Gastroesophageal sphincter (tissue), 4 donors: ENCODE data around the gene PDGFB. TPM values are rescaled to one million over a fixed set of nuclear protein-coding genes. Genes with fewer than 3 reads are reported as not detected.
A peak's percentile ranks its signal among the peaks of the same experiment; 100 is the strongest.

ENCODE experiments used
- ATAC-seq: fragments of 150-250 bp; one replicate; pipeline ENCODE4 v1.9.1; 2016; ENCODE audit warnings: mild to moderate bottlenecking, moderate library complexity
- H3K27ac ChIP-seq, 4 donors: fragments of 200-600 bp; sonication (generic) in 3 of 4; 1 replicate in 3 of 4; 2 replicates in 1 of 4; pipeline ENCODE4 v1.5.1; 2016 to 2019
- H3K27me3 ChIP-seq: fragments of 200-600 bp; sonication (generic); one replicate; pipeline ENCODE4 v1.5.1; 2019
- H3K36me3 ChIP-seq, 2 donors: fragments of 200-600 bp; sonication (generic); one replicate each; pipeline ENCODE4 v1.5.1; 2019; ENCODE audit warnings: control low read depth in 1 of 2
- H3K4me1 ChIP-seq, 3 donors: fragments of 200-600 bp; sonication (generic); 1 replicate in 2 of 3; 2 replicates in 1 of 3; pipeline ENCODE4 v1.5.1; 2016 to 2019; ENCODE audit warnings: control low read depth in 2 of 3
- H3K4me3 ChIP-seq, 2 donors: fragments of 200-600 bp; sonication (generic); one replicate each; pipeline ENCODE4 v1.5.1; 2019; ENCODE audit warnings: mild to moderate bottlenecking in 1 of 2, moderate library complexity in 1 of 2
- H3K9me3 ChIP-seq, 3 donors: fragments of 200-600 bp; sonication (generic); one replicate each; pipeline ENCODE4 v1.5.1; 2017 to 2019; ENCODE audit warnings: control low read depth in 2 of 3
- CTCF ChIP-seq, 4 experiments: fragments of 200-600 bp in 2 of 4; fragments of 450-650 bp in 2 of 4; sonication (generic) in 1 of 4; IDR thresholded peaks; one replicate each; pipeline ENCODE4 v1.5.1; 2017 to 2019; ENCODE audit warnings: antibody characterized with exemption in 4 of 4, mild to moderate bottlenecking in 2 of 4, moderate library complexity in 2 of 4
- EP300 ChIP-seq: sonication (generic); formaldehyde crosslinking; IDR thresholded peaks from one replicate; pipeline ENCODE4 v1.6.1; 2017; ENCODE audit warnings: antibody characterized with exemption, mild to moderate bottlenecking
- POLR2A ChIP-seq, 2 donors: fragments of 450-650 bp; IDR thresholded peaks; one replicate each; pipeline ENCODE4 v1.6.1; 2017; ENCODE audit warnings: antibody characterized with exemption in 2 of 2, mild to moderate bottlenecking in 2 of 2, moderate library complexity in 1 of 2
- POLR2AphosphoS5 ChIP-seq: sonication (generic); formaldehyde crosslinking; IDR thresholded peaks from one replicate; pipeline ENCODE4 v1.6.1; 2017; ENCODE audit warnings: antibody characterized with exemption
- WGBS, 2 donors: methylation state at CpG; one replicate each; pipeline ENCODE4 v1.1.5; 2018; ENCODE audit warnings: low coverage in 1 of 2; 5-methylcytosine and 5-hydroxymethylcytosine counted together
- total RNA-seq, 4 donors: library from RNA; depleted of rRNA; stranded (reverse); fragments of >200 nt; gene quantifications; one replicate each; pipeline ENCODE4 v1.1.0, GENCODE V29; 2016

Gene PDGFB
- total RNA-seq, 4 donors from 2014 or later, result 7.1 to 27.9 (median 15.1) TPM

- ATAC-seq, result no peak
- H3K36me3 ChIP-seq, result no peaks in the 10 kb centered on the region
- H3K27me3 ChIP-seq, result peaks cover 5% of the 10 kb centered on the region
- TF ChIP-seq CTCF (IDR thresholded peaks at IDR 0.05) (no peak), EP300 (no peak), POLR2AphosphoS5 (no peak), POLR2A (IDR thresholded peaks at IDR 0.05) (no peak)
- 92 to 100% methylated on average over 1 to 2 of the region's 8 CpGs for whole genome bisulfite sequencing, 2 donors
- H3K4me1 ChIP-seq, result no peaks in the 10 kb centered on the region
- no peaks in the 10 kb centered on the region for H3K9me3 ChIP-seq
- no peak overlapping the region for H3K27ac ChIP-seq
- H3K4me3 ChIP-seq, result no peak overlapping the region
Measured at GRCh38 chr22:39204216-39204615, 40.6 kb downstream of the PDGFB start.

GRCh38 chr22:39197578-39197977 is 47.2 kb downstream of the PDGFB start:
- Histone ChIP-seq H3K9me3 (peaks cover 0 to 4% (median 0%) of the 10 kb centered on the region in 3 donors), H3K27me3 (peaks cover 13% of the 10 kb centered on the region), H3K4me1 (no peaks in the 10 kb centered on the region), H3K27ac (no peak overlapping the region), H3K4me3 (no peak overlapping the region), H3K36me3 (no peaks in the 10 kb centered on the region)
- ATAC-seq, result no peak
- 80 to 89% methylated on average over 1 to 5 of the region's 5 CpGs for WGBS, 2 donors
- TF ChIP-seq POLR2AphosphoS5 (no peak), CTCF (IDR thresholded peaks at IDR 0.05) (no peak), POLR2A (IDR thresholded peaks at IDR 0.05) (no peak), EP300 (no peak)

GRCh38 chr22:39194098-39194497 is 50.7 kb downstream of the PDGFB start:
- TF ChIP-seq POLR2AphosphoS5 (no peak), CTCF (IDR thresholded peaks at IDR 0.05) (no peak), POLR2A (IDR thresholded peaks at IDR 0.05) (no peak), EP300 (no peak)

GRCh38 chr22:39188809-39189208 is 56.0 kb downstream of the PDGFB start:
- Histone ChIP-seq H3K4me1 (peaks cover 0 to 22% (median 0%) of the 10 kb centered on the region in 3 donors), H3K27me3 (peaks cover 13% of the 10 kb centered on the region), H3K4me3 (no peak overlapping the region), H3K27ac (no peak overlapping the region), H3K9me3 (no peaks in the 10 kb centered on the region), H3K36me3 (no peaks in the 10 kb centered on the region)
- ATAC-seq, result no peak
- no peak for TF ChIP-seq EP300
- TF ChIP-seq CTCF (IDR thresholded peaks at IDR 0.05), result no peak
- no peak for TF ChIP-seq POLR2AphosphoS5
- TF ChIP-seq POLR2A (IDR thresholded peaks at IDR 0.05), result no peak
- WGBS, 2 donors, result 35 to 82% methylated on average over 5 to 6 of the region's 10 CpGs

More at GRCh38 chr22:39194098-39194497, 50.7 kb downstream of the PDGFB start:
- no peaks in the 10 kb centered on the region for H3K4me1 ChIP-seq
- H3K27ac ChIP-seq, result no peak overlapping the region
- WGBS, 2 donors, result 29 to 83% methylated on average over 1 of the region's 1 CpG
- no peak for ATAC-seq
- no peaks in the 10 kb centered on the region for H3K36me3 ChIP-seq
- no peak overlapping the region for H3K4me3 ChIP-seq
- H3K27me3 ChIP-seq, result peaks cover 19% of the 10 kb centered on the region
- H3K9me3 ChIP-seq, result peaks cover 0 to 4% (median 0%) of the 10 kb centered on the region in 3 donors

GRCh38 chr22:39185601-39186012 is 59.2 kb downstream of the PDGFB start:
- peaks cover 0 to 22% (median 0%) of the 10 kb centered on the region in 3 donors for H3K4me1 ChIP-seq
- TF ChIP-seq POLR2A (IDR thresholded peaks at IDR 0.05) (no peak), POLR2AphosphoS5 (peak; percentile 74), EP300 (no peak), CTCF (IDR thresholded peaks at IDR 0.05) (peak in 2 of 4 experiments; percentile 12 to 52)
- peaks cover 9% of the 10 kb centered on the region for H3K27me3 ChIP-seq
- no peaks in the 10 kb centered on the region for H3K36me3 ChIP-seq
- H3K27ac ChIP-seq, result peak overlapping the region in 3 of 4 donors; percentile 67 to 74 (median 70)
- WGBS, 2 donors, result 39% methylated on average over 7 of the region's 11 CpGs; no CpG with 5 or more reads in 1 of the 2 donors
- H3K9me3 ChIP-seq, result peaks cover 0 to 10% (median 0%) of the 10 kb centered on the region in 3 donors
- ATAC-seq, result peak; percentile 87
- no peak overlapping the region for H3K4me3 ChIP-seq
